ENCODE results near the gene DCP1B. TPM values are rescaled to one million over a fixed set of nuclear protein-coding genes. Genes with fewer than 3 reads are reported as not detected.

DCP1B gene
- total and polyA plus RNA-seq, 2 donors (not counting 3 experiments of a cell fraction or from before 2014, with no cell fraction given), result 11.2 to 19.8 TPM

DNA sequence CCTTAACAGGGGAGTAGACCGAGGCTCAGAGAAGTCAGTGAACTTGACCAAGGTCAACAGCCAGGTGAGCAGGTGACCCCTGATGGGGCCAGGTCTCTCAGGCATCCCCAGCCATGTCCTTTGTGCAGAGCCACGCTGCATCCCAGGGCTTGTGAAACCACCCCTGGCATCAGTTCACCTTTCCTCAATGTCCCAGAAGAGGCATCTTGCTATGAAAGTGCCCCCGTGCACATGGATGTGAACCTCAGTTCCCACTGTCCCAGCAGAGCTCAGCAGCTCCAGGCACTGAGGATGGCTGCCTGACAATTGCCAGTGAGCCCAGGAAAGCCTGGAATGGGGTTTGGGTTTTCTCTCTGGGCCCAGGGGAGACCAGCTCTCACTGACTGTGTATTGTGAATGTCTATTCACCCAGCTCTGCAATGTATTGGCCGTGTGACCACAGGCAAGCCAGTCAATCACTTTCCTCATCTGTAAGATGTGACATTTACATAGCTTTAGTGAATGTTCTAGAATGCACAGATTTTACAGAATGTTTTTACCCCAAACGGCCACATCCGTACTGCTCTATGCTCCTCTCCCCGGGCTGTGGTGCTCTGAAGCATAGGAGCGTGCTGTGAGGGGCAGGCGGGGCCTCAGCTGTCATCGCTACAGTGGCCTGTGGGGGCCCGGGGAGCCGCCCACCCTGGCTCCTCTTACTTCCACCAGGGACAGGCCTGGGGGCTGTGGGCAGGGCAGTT is 90.7 kb downstream of the DCP1B start:
- POLR2A ChIA-PET, result no interaction called here
- peaks cover 0 to 1% of the 10 kb centered on the region in 2 experiments for H3K27me3 ChIP-seq (ENCODE audit: control insufficient read depth in 2 of 2, insufficient read depth in 2 of 2, low read length in 2 of 2)
- CTCF ChIA-PET, result interaction anchor here (1.2 kb wide), 1 partner anchor 27 kb away, joined by 3 read pairs; no protein-coding TSS in a partner anchor

More for the DNA sequence above, 90.7 kb downstream of the DCP1B start:
- Histone ChIP-seq H3K9me3 (replicated peaks; ENCODE audit: control insufficient read depth, insufficient read depth, low read length) (no peaks in the 10 kb centered on the region), H4K20me1 (replicated peaks; ENCODE audit: control insufficient read depth, extremely low read depth, insufficient read depth, low read length) (no peaks in the 10 kb centered on the region), H3K36me3 (ENCODE audit: control insufficient read depth in 2 of 2, extremely low read depth in 1 of 2, insufficient read depth in 2 of 2, low read length in 2 of 2) (no peaks in the 10 kb centered on the region), H3K4me1 (ENCODE audit: control insufficient read depth, extremely low read depth, insufficient read depth, low read length) (no peaks in the 10 kb centered on the region), H3K9ac (replicated peaks; ENCODE audit: extremely low read depth, insufficient read depth, low read length) (no peak overlapping the region), H3K9me1 (replicated peaks; ENCODE audit: control insufficient read depth, extremely low read depth, insufficient read depth, low read length) (no peaks in the 10 kb centered on the region), H2AFZ (ENCODE audit: low read depth, low read length) (no peak overlapping the region), H3K27ac (ENCODE audit: insufficient read depth, low read depth, low read length) (no peak overlapping the region), H3K79me2 (ENCODE audit: control insufficient read depth, insufficient read depth, low read length) (no peaks in the 10 kb centered on the region), H3K4me2 (ENCODE audit: insufficient read depth, low read length) (no peak overlapping the region), H3K4me3 (replicated peaks in 1 of 3; ENCODE audit: insufficient read depth in 1 of 3, low read depth in 1 of 3, low read length in 3 of 3) (no peak overlapping the region)
- intact Hi-C loops (cut with micrococcal nuclease) (no loop called here), dilution Hi-C loops (cut with MboI; ENCODE audit: extremely low pct_ligation_motif_present, low sequenced_read_pairs) (no loop called here)
- BruUV-seq (replicated peaks), result no TSS peak
- DNase-seq (ENCODE audit: low read depth, low spot score) (no peak), FAIRE-seq (no peak)
- TF ChIP-seq GATA2 (IDR thresholded peaks at IDR 0.05; ENCODE audit: insufficient read depth, insufficient read length, low read depth, low read length) (no peak), POLR2AphosphoS5 (IDR thresholded peaks at IDR 0.05; ENCODE audit: insufficient read depth, low read depth, low read length) (no peak), MAX (IDR thresholded peaks at IDR 0.05; ENCODE audit: insufficient read depth, insufficient read length) (no peak), POLR2A (IDR thresholded peaks at IDR 0.05; ENCODE audit: low read depth, low read length) (no peak), MYC (IDR thresholded peaks at IDR 0.05; ENCODE audit: low read depth, low read length) (no peak), EZH2 (IDR thresholded peaks at IDR 0.05; ENCODE audit: borderline replicate concordance, low read depth, low read length, severe bottlenecking) (no peak), JUN (IDR thresholded peaks at IDR 0.05; ENCODE audit: borderline replicate concordance, insufficient read depth, insufficient read length, low read depth) (no peak), FOS (IDR thresholded peaks at IDR 0.05; ENCODE audit: borderline replicate concordance, insufficient read depth, low read length) (no peak)
- TF ChIP-seq, protein P1, sequence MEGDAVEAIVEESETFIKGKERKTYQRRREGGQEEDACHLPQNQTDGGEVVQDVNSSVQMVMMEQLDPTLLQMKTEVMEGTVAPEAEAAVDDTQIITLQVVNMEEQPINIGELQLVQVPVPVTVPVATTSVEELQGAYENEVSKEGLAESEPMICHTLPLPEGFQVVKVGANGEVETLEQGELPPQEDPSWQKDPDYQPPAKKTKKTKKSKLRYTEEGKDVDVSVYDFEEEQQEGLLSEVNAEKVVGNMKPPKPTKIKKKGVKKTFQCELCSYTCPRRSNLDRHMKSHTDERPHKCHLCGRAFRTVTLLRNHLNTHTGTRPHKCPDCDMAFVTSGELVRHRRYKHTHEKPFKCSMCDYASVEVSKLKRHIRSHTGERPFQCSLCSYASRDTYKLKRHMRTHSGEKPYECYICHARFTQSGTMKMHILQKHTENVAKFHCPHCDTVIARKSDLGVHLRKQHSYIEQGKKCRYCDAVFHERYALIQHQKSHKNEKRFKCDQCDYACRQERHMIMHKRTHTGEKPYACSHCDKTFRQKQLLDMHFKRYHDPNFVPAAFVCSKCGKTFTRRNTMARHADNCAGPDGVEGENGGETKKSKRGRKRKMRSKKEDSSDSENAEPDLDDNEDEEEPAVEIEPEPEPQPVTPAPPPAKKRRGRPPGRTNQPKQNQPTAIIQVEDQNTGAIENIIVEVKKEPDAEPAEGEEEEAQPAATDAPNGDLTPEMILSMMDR (IDR thresholded peaks at IDR 0.05; ENCODE audit: extremely low read depth in 1 of 2, insufficient read depth in 1 of 2, low read depth in 1 of 2, low read length in 2 of 2), result no peak

Data from endothelial cell of umbilical vein (primary cell).